Keratinocyte (primary cell): Measurements from ENCODE around the gene E4F1. TPM values are rescaled to one million over a fixed set of nuclear protein-coding genes. Genes with fewer than 3 reads are reported as not detected.

Experiments
- DNase-seq: peaks from one replicate; pipeline ENCODE4 v3.0.0-alpha.2; 2011; ENCODE audit warnings: low read depth, missing footprints, low spot score
- FAIRE-seq: peaks from 2 replicates; lab custom pipeline; 2011; peaks lifted over from hg19 to GRCh38; lab: Jason Lieb, UNC
- H2AFZ ChIP-seq: 2 replicates; pipeline ENCODE4 v1.6.0; 2012; ENCODE audit warnings: low read length, control low read depth, inconsistent platforms; ENCODE audit not compliant: control insufficient read depth
- H3K27ac ChIP-seq: 2 replicates; pipeline ENCODE4 v1.5.1; 2011; ENCODE audit warnings: low read length; ENCODE audit not compliant: control insufficient read depth, insufficient read depth
- H3K27me3 ChIP-seq: 3 replicates; pipeline ENCODE4 v1.6.0; 2011; ENCODE audit warnings: low read length; ENCODE audit not compliant: control insufficient read depth, insufficient read depth; ENCODE audit errors: extremely low read depth
- H3K36me3 ChIP-seq, 2 experiments: 2 replicates in 1 of 2; 3 replicates in 1 of 2; pipeline ENCODE4 v1.5.1; 2011; ENCODE audit warnings: low read length in 2 of 2, mild to moderate bottlenecking in 1 of 2; ENCODE audit not compliant: control insufficient read depth in 2 of 2, insufficient read depth in 2 of 2; ENCODE audit errors: extremely low read depth in 1 of 2
- H3K4me1 ChIP-seq: 3 replicates; pipeline ENCODE4 v1.5.1; 2011; ENCODE audit warnings: low read length; ENCODE audit not compliant: control insufficient read depth, insufficient read depth; ENCODE audit errors: extremely low read depth
- H3K4me2 ChIP-seq: 3 replicates; pipeline ENCODE4 v1.6.0; 2011; ENCODE audit warnings: low read depth, low read length; ENCODE audit not compliant: control insufficient read depth, insufficient read depth; ENCODE audit errors: extremely low read depth
- H3K4me3 ChIP-seq, 3 experiments: fragments of 200-600 bp in 1 of 3; sonication (generic) in 1 of 3; 2 replicates in 2 of 3; 3 replicates in 1 of 3; pipeline ENCODE4 v1.5.1; 2011 to 2016; ENCODE audit warnings: low read length in 3 of 3, mild to moderate bottlenecking in 3 of 3, control low read depth in 2 of 3, inconsistent platforms in 1 of 3, low read depth in 1 of 3, mixed read lengths in 1 of 3, mixed run types in 1 of 3, moderate library complexity in 1 of 3; ENCODE audit not compliant: control insufficient read depth in 2 of 3, insufficient read depth in 2 of 3; ENCODE audit errors: extremely low read depth in 1 of 3
- H3K79me2 ChIP-seq: 2 replicates; pipeline ENCODE4 v1.6.0; 2012; ENCODE audit warnings: low read length; ENCODE audit not compliant: control insufficient read depth, insufficient read depth
- H3K9ac ChIP-seq: 3 replicates; pipeline ENCODE4 v1.6.0; 2011; ENCODE audit warnings: low read length; ENCODE audit not compliant: control insufficient read depth, insufficient read depth; ENCODE audit errors: extremely low read depth
- H3K9me1 ChIP-seq: 3 replicates; pipeline ENCODE4 v1.6.0; 2011; ENCODE audit warnings: low read length; ENCODE audit not compliant: control insufficient read depth, insufficient read depth; ENCODE audit errors: extremely low read depth
- H3K9me3 ChIP-seq: 2 replicates; pipeline ENCODE4 v1.5.1; 2012; ENCODE audit warnings: low read depth, low read length; ENCODE audit not compliant: control insufficient read depth
- H4K20me1 ChIP-seq: 3 replicates; pipeline ENCODE4 v1.6.0; 2011; ENCODE audit warnings: low read length; ENCODE audit not compliant: control insufficient read depth, insufficient read depth; ENCODE audit errors: extremely low read depth
- EZH2 ChIP-seq: IDR thresholded peaks from one replicate; pipeline ENCODE4 v1.6.1; 2012; ENCODE audit warnings: inconsistent platforms, mild to moderate bottlenecking, low read length, moderate library complexity
- dilution Hi-C: fragments of 300-500 bp; cut with MboI; formaldehyde crosslinking; loops from one replicate; pipeline ENCODE4 v1.7.0; 2020; ENCODE audit warnings: low sequenced_read_pairs; ENCODE audit not compliant: extremely low pct_ligation_motif_present
- polyA plus RNA-seq, 5 experiments: library from polyadenylated mRNA; depleted of rRNA in 3 of 5; stranded (reverse) in 3 of 5; stranded (forward) in 1 of 5; unstranded in 1 of 5; fragments of >200 nt; gene quantifications; 1 replicate in 1 of 5; 2 replicates in 3 of 5; 3 replicates in 1 of 5; pipeline versions ENCODE4 v1.2.1 to v1.2.3, GENCODE V29; 2011 to 2012; ENCODE audit warnings: missing spikeins in 2 of 5, low read depth in 1 of 5, low replicate concordance in 1 of 5
- TF ChIP-seq, protein P1 (sequence below), 3 experiments: IDR thresholded peaks in 1 of 3; conservative IDR thresholded peaks in 1 of 3; optimal IDR thresholded peaks in 1 of 3; 2 replicates in 2 of 3; 3 replicates in 1 of 3; pipeline versions ENCODE3 to v1.5.1; 2011; ENCODE audit warnings: low read length in 3 of 3, mild to moderate bottlenecking in 3 of 3, moderate library complexity in 2 of 3, control low read depth in 1 of 3, inconsistent platforms in 1 of 3; ENCODE audit not compliant: insufficient read depth in 2 of 3; ENCODE audit errors: extremely low read depth in 1 of 3

E4F1 gene
- polyA plus RNA-seq, 1 donor (not counting 4 experiments of a cell fraction or from before 2014, with no cell fraction given): 10.5 TPM

DNA sequence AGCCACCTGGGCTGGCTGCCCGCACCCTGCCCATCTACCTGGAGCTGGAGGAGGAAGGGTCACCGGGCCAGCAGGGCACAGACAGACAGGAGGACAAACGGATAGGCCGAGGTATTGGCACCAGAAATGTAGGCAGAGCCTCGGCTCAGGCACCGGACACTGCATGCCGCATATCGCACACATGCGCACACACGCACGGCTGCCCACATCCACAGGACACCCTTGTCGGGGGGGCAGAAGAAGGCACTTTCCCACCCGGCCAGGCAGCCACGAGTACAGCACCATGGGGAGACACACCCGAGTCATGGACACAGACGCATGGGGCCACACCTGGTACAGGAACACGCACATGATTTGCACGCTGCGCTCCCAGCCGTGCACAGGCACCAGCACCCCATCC, 41.4 kb upstream of the E4F1 start:
- no peaks in the 10 kb centered on the region for H3K9me1 ChIP-seq
- dilution Hi-C loops: no loop called here

DNA sequence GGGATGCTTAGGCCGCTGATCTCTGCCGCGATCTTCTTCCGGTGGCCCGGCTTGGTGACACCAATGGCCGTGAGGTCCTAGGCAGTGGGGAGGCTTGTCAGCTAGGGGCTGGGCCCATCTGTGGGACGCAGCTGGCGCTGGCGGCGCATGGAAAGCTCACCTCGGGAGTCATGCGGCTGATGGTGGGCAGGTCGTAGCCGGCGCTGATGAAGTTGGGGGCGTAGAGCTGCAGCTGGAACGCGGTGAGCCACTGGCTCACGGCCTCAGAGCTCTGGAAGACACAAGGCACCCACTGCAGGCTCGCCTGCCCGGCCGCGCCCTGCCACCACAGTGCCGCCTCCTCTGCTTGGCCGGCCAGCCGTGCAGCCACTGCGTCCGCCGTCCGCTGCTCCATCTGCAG, 39.7 kb upstream of the E4F1 start:
- no peaks in the 10 kb centered on the region for H3K9me3 ChIP-seq
- dilution Hi-C loops: no loop called here
- FAIRE-seq (no peak), DNase-seq (no peak)
- peaks cover 4% of the 10 kb centered on the region for H3K4me1 ChIP-seq
- no peaks in the 10 kb centered on the region for H4K20me1 ChIP-seq
- H2AFZ ChIP-seq: no peak overlapping the region
- H3K36me3 ChIP-seq: peaks cover 0 to 1% of the 10 kb centered on the region in 2 experiments
- no peak overlapping the region for H3K4me3 ChIP-seq
- H3K4me2 ChIP-seq: no peak overlapping the region
- no peak overlapping the region for H3K9ac ChIP-seq
- no peaks in the 10 kb centered on the region for H3K79me2 ChIP-seq
- peaks cover 5% of the 10 kb centered on the region for H3K27me3 ChIP-seq
- no peaks in the 10 kb centered on the region for H3K9me1 ChIP-seq
- TF ChIP-seq EZH2: no peak
- TF ChIP-seq, protein P1, sequence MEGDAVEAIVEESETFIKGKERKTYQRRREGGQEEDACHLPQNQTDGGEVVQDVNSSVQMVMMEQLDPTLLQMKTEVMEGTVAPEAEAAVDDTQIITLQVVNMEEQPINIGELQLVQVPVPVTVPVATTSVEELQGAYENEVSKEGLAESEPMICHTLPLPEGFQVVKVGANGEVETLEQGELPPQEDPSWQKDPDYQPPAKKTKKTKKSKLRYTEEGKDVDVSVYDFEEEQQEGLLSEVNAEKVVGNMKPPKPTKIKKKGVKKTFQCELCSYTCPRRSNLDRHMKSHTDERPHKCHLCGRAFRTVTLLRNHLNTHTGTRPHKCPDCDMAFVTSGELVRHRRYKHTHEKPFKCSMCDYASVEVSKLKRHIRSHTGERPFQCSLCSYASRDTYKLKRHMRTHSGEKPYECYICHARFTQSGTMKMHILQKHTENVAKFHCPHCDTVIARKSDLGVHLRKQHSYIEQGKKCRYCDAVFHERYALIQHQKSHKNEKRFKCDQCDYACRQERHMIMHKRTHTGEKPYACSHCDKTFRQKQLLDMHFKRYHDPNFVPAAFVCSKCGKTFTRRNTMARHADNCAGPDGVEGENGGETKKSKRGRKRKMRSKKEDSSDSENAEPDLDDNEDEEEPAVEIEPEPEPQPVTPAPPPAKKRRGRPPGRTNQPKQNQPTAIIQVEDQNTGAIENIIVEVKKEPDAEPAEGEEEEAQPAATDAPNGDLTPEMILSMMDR (optimal IDR thresholded peaks at IDR 0.05 in 1 of 3, IDR thresholded peaks at IDR 0.05 in 1 of 3, conservative IDR thresholded peaks at IDR 0.05 in 1 of 3; ENCODE audit: extremely low read depth in 1 of 3, insufficient read depth in 2 of 3, low read length in 3 of 3): no peak
- H3K27ac ChIP-seq: no peak overlapping the region

More for the DNA sequence above, 41.4 kb upstream of the E4F1 start:
- no peak for TF ChIP-seq EZH2
- TF ChIP-seq, protein P1 (optimal IDR thresholded peaks at IDR 0.05 in 1 of 3, IDR thresholded peaks at IDR 0.05 in 1 of 3, conservative IDR thresholded peaks at IDR 0.05 in 1 of 3; ENCODE audit: extremely low read depth in 1 of 3, insufficient read depth in 2 of 3, low read length in 3 of 3): no peak
- Histone ChIP-seq H3K27ac (no peak overlapping the region), H3K9ac (no peak overlapping the region), H4K20me1 (no peaks in the 10 kb centered on the region), H3K36me3 (peaks cover 3 to 5% of the 10 kb centered on the region in 2 experiments), H3K4me1 (peaks cover 4% of the 10 kb centered on the region), H3K79me2 (no peaks in the 10 kb centered on the region), H2AFZ (no peak overlapping the region), H3K4me3 (no peak overlapping the region), H3K4me2 (no peak overlapping the region), H3K27me3 (peaks cover 5% of the 10 kb centered on the region), H3K9me3 (no peaks in the 10 kb centered on the region)
- DNase-seq: no peak
- no peak for FAIRE-seq
